ENCODE data around the gene MICALL2. TPM values are rescaled to one million over a fixed set of nuclear protein-coding genes. Genes with fewer than 3 reads are reported as not detected.
"Not testable (repeated sequence)": the region's sequence is repeated elsewhere in the genome, so short reads cannot be mapped to it uniquely, and the experiment has no call there.

MICALL2 gene
- total and polyA plus RNA-seq, 12 donors, result 7.9 to 1,057 (median 77.7) TPM

GRCh38 chr7:1444214-1444924 lies 14.9 kb downstream of the MICALL2 start:
- Histone ChIP-seq H3K27ac (peak overlapping the region; percentile 67 to 93 (median 89)), H3K9me3 (replicated peaks in 1 of 3) (no peaks in the 10 kb centered on the region), H3K27me3 (no peaks in the 10 kb centered on the region), H3K4me1 (replicated peaks in 1 of 2) (peaks cover 9 to 34% of the 10 kb centered on the region in 2 donors), H3K36me3 (replicated peaks in 1 of 2) (peaks cover 0 to 31% of the 10 kb centered on the region in 2 donors), H3K4me3 (peak overlapping the region in 1 of 4 donors; percentile 13)
- intact Hi-C loops (cut with DNase I), result no loop called here
- no peak for TF ChIP-seq POLR2A (IDR thresholded peaks at IDR 0.05)
- no peak for TF ChIP-seq CTCF (IDR thresholded peaks at IDR 0.05)
- peak; percentile 80 to 90 (median 86) for DNase-seq
- WGBS, 4 donors, result 55 to 90% (median 64%) methylated on average over 7 to 45 of the region's 45 CpGs

- WGBS, 4 donors, result 67 to 78% (median 75%) methylated on average over 10 to 25 of the region's 42 CpGs
- H3K36me3 ChIP-seq (replicated peaks in 1 of 2), result peaks cover 0 to 34% of the 10 kb centered on the region in 2 donors
- H3K27me3 ChIP-seq; intact Hi-C loops (cut with DNase I); H3K9me3 ChIP-seq (replicated peaks in 1 of 3): not testable (repeated sequence)
- peak in 2 of 7 donors; percentile 39 to 62 for DNase-seq
- peak overlapping the region in 1 of 4 donors; percentile 13 for H3K4me3 ChIP-seq
- H3K4me1 ChIP-seq (replicated peaks in 1 of 2), result peaks cover 9 to 34% of the 10 kb centered on the region in 2 donors
- peak overlapping the region in 1 of 5 donors; percentile 93 for H3K27ac ChIP-seq
Measured at GRCh38 chr7:1443587-1444200, 15.6 kb downstream of the MICALL2 start.

- Histone ChIP-seq H3K27ac (peak overlapping the region in 1 of 5 donors; percentile 61), H3K27me3 (no peaks in the 10 kb centered on the region), H3K4me1 (replicated peaks in 1 of 2) (peaks cover 9 to 26% of the 10 kb centered on the region in 2 donors), H3K36me3 (replicated peaks in 1 of 2) (peaks cover 0 to 42% of the 10 kb centered on the region in 2 donors), H3K4me3 (no peak overlapping the region), H3K9me3 (replicated peaks in 1 of 3) (no peaks in the 10 kb centered on the region)
- DNase-seq, result peak in 2 of 7 donors; percentile 58 to 61
- WGBS, 4 donors, result 71 to 94% (median 85%) methylated on average over 11 to 20 of the region's 20 CpGs
- TF ChIP-seq POLR2A (IDR thresholded peaks at IDR 0.05), result no peak
- TF ChIP-seq CTCF (IDR thresholded peaks at IDR 0.05), result no peak
- intact Hi-C loops (cut with DNase I), result no loop called here
Measured at GRCh38 chr7:1442355-1443124, 16.7 kb downstream of the MICALL2 start.

GRCh38 chr7:1441615-1442354 lies 17.5 kb downstream of the MICALL2 start:
- H3K4me1 ChIP-seq (replicated peaks in 1 of 2), result peaks cover 9 to 22% of the 10 kb centered on the region in 2 donors
- no peak for DNase-seq
- no peaks in the 10 kb centered on the region for H3K27me3 ChIP-seq
- 85 to 90% (median 87%) methylated on average over 24 to 41 of the region's 41 CpGs for WGBS, 4 donors
- H3K9me3 ChIP-seq (replicated peaks in 1 of 3), result no peaks in the 10 kb centered on the region
- H3K36me3 ChIP-seq (replicated peaks in 1 of 2), result peaks cover 0 to 49% of the 10 kb centered on the region in 2 donors
- intact Hi-C loops (cut with DNase I), result no loop called here
- H3K4me3 ChIP-seq, result no peak overlapping the region
- no peak for TF ChIP-seq POLR2A (IDR thresholded peaks at IDR 0.05)
- TF ChIP-seq CTCF (IDR thresholded peaks at IDR 0.05), result peak in 1 of 6 experiments; percentile 9
- H3K27ac ChIP-seq, result no peak overlapping the region

Measured in adrenal gland (tissue), 12 donors.